SH-SY5Y (cell line): Measurements from ENCODE around the gene BMP8B.

Source experiments
- GATA2 ChIP-seq: IDR thresholded peaks from 2 replicates; pipeline ENCODE4 v1.6.1; 2011; ENCODE audit warnings: mild to moderate bottlenecking, low read depth, low read length
- GATA3 ChIP-seq: IDR thresholded peaks from 2 replicates; pipeline ENCODE4 v1.6.1; 2011; ENCODE audit warnings: low read depth, mild to moderate bottlenecking, low read length, moderate library complexity

DNA sequence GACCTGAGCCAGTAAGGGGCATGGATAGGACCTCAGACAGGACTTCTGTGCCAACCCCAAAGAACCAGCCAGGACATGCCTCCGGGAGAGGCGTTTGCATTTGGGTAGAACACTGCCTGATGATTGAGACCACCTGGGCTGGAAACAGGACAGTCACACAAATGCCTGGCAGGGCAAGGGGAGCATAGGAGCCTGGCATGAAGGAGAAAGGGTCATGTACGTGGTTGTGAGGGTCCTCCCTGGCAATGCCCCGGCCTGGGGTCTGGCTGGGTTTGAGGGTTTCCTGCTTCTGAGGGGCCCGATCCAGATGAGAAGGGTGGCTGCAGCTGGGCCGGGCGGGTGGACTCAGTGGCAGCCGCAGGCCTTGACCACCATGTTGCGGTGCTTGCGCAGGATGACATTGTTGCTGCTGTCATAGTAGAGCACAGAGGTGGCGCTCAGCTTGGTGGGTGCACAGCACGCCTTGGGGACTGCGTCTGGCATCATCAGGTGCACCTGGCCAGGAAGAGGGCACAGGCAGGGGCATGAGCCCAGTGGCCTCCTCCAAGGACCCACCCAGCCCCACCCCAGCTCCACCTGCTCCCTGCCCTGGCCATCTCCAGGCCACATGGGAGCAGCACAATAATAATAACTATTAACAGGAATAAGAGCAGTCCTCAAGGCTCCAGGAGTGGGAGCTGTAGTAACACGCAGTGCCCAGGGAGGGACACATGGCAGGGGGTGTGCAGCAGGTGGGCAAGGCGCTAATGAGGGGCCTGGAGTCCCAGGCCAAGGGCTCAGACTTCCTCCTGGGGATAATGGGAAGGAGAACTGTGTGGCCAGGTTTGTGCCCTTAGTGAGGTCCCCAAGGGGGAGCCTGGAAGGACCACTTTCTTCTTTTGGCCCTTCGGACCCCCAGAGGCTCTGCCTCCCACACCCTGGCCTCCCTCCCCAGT lies 28.3 kb downstream of the BMP8B start:
- TF ChIP-seq GATA3 (no peak), GATA2 (no peak)
